MCF 10A (cell line): Measurements from ENCODE around the gene MYOZ1. TPM values are rescaled to one million over a fixed set of nuclear protein-coding genes. Genes with fewer than 3 reads are reported as not detected.

Source experiments
- BruUV-seq: library from RNA; stranded (reverse); fragments of 400-500 nt; replicated peaks from 2 replicates; lab custom pipeline; 2021; lab: Mats Ljungman, UMichigan
- CTCF ChIA-PET: fragments of 300-600 bp; sonication (Branson Sonifier 250); formaldehyde crosslinking; extraction: SDS; loops from one replicate; lab custom pipeline; 2021; ENCODE audit warnings: antibody characterized with exemption, inconsistent platforms; lab: Yijun Ruan, JAX
- POLR2A ChIA-PET: fragments of 300-600, 350-650 bp; sonication (Branson Sonifier 250); formaldehyde crosslinking; extraction: SDS; loops from one replicate; lab custom pipeline; 2020; ENCODE audit warnings: antibody characterized with exemption, inconsistent platforms; lab: Yijun Ruan, JAX
- DNase-seq: peaks from one replicate; pipeline ENCODE4 v3.0.0-alpha.2; 2018; ENCODE audit not compliant: unreplicated experiment
- H3K27ac Mint-ChIP-seq: one replicate; pipeline ENCODE4 v1.8.0; 2022; ENCODE audit warnings: mild to moderate bottlenecking, low read depth, mixed read lengths; ENCODE audit not compliant: unreplicated experiment
- H3K27me3 Mint-ChIP-seq: one replicate; pipeline ENCODE4 v1.8.0; 2022; ENCODE audit warnings: mixed read lengths; ENCODE audit not compliant: insufficient read depth, unreplicated experiment
- H3K36me3 Mint-ChIP-seq: one replicate; pipeline ENCODE4 v1.8.0; 2022; ENCODE audit warnings: mild to moderate bottlenecking, moderate library complexity, mixed read lengths; ENCODE audit not compliant: insufficient read depth, unreplicated experiment
- H3K4me1 Mint-ChIP-seq: one replicate; pipeline ENCODE4 v1.8.0; 2022; ENCODE audit warnings: mixed read lengths; ENCODE audit not compliant: insufficient read depth, unreplicated experiment
- H3K4me3 Mint-ChIP-seq: one replicate; pipeline ENCODE4 v1.8.0; 2022; ENCODE audit warnings: mild to moderate bottlenecking, moderate library complexity, mixed read lengths; ENCODE audit not compliant: unreplicated experiment
- H3K9me3 Mint-ChIP-seq: one replicate; pipeline ENCODE4 v1.8.0; 2022; ENCODE audit warnings: mixed read lengths; ENCODE audit not compliant: unreplicated experiment
- intact Hi-C: fragments of 100-400 bp; cut with micrococcal nuclease; formaldehyde crosslinking; loops from 2 replicates; pipeline ENCODE4 v1.14.1; 2022
- total RNA-seq: library from RNA; stranded (reverse); gene quantifications from 2 replicates; pipeline ENCODE4 v1.2.3, GENCODE V29; 2022
- TF ChIP-seq, protein P1 (sequence below): fragments of 200-600 bp; IDR thresholded peaks from one replicate; pipeline ENCODE4 v1.8.0; 2022; ENCODE audit warnings: antibody characterized with exemption, mild to moderate bottlenecking; ENCODE audit not compliant: unreplicated experiment

Gene MYOZ1
- total RNA-seq, 1 experiment from 2014 or later, result not detected

DNA sequence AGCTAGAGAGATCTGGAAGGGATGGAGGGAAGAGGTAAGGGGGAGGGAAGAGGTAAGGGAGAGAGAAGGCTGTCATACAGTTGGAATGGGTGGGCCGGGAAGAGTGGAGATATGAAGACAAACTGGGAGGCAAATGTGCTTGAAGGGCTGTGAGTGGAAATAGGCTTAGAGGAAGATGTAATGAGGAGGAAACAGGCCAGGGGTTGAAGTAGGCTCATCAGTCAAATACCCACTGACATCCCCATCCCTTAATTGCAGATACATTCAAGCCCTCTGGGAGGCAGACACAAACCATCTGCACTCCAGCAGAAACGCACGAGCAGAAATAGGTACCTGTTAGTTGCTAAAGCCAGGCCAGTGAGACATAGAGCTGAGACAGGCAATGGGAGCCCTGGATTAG lies 12.4 kb upstream of the MYOZ1 start:
- CTCF ChIA-PET, result no interaction called here
- POLR2A ChIA-PET, result no interaction called here
- Mint-ChIP-seq H3K4me1 (no peaks in the 10 kb centered on the region), H3K36me3 (no peaks in the 10 kb centered on the region), H3K27ac (no peak overlapping the region), H3K4me3 (no peak overlapping the region), H3K27me3 (no peaks in the 10 kb centered on the region), H3K9me3 (no peaks in the 10 kb centered on the region)
- TF ChIP-seq, protein P1, sequence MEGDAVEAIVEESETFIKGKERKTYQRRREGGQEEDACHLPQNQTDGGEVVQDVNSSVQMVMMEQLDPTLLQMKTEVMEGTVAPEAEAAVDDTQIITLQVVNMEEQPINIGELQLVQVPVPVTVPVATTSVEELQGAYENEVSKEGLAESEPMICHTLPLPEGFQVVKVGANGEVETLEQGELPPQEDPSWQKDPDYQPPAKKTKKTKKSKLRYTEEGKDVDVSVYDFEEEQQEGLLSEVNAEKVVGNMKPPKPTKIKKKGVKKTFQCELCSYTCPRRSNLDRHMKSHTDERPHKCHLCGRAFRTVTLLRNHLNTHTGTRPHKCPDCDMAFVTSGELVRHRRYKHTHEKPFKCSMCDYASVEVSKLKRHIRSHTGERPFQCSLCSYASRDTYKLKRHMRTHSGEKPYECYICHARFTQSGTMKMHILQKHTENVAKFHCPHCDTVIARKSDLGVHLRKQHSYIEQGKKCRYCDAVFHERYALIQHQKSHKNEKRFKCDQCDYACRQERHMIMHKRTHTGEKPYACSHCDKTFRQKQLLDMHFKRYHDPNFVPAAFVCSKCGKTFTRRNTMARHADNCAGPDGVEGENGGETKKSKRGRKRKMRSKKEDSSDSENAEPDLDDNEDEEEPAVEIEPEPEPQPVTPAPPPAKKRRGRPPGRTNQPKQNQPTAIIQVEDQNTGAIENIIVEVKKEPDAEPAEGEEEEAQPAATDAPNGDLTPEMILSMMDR, result no peak
- intact Hi-C loops, result no loop called here
- BruUV-seq, result no TSS peak
- peak; percentile 18 for DNase-seq

- POLR2A ChIA-PET, result no interaction called here
These were observed 11.9 kb upstream of the MYOZ1 start for GRCh38 chr10:73653195-73653594.

DNA sequence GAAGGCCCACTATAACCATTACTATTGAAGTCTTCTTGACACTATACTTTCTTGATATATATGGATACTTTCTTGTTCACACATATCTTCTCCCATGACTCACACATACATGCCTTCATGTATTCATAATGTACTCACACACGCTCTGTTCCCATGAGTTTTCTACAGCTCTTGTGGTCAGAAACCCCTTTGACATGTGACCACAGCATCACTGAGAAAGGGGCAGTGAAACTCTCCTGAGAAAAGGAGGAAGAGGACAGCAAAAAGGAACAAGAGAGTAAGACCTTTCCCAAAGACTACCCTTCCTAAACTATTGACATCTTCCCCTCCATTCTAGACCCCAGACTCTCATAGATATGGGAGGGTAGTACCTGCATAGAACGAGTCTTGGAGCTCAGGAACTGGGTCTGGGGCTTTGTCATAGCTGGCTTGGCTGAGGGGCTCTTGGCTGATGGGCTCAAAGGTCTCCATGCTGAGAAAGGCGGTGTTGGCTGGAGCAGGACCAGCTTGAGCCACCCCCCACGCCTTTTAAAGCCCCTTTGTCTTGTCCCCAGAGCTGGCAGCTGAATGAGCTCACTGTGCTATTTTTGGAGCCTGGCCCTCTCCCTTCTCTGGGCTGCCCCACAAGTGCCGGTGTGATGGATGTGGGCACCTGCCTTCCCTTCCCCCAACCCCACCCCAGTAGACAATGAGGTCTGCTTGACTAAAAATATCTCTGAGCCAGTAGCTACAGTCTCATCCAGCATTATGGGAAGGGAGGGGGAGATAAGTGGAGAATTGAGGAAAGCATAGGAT lies 9.5 kb upstream of the MYOZ1 start:
- TF ChIP-seq, protein P1, result no peak
- BruUV-seq, result no TSS peak
- Mint-ChIP-seq H3K9me3 (no peaks in the 10 kb centered on the region), H3K4me3 (no peak overlapping the region), H3K27me3 (no peaks in the 10 kb centered on the region), H3K4me1 (no peaks in the 10 kb centered on the region), H3K27ac (no peak overlapping the region), H3K36me3 (no peaks in the 10 kb centered on the region)
- ChIA-PET CTCF (interaction anchor here (0.5 to 2.6 kb wide), 4 partner anchors 120 to 485 kb away, joined by 3 to 12 read pairs (median 4); no protein-coding TSS in a partner anchor), POLR2A (no interaction called here)
- no peak for DNase-seq
- intact Hi-C loops, result no loop called here

More at GRCh38 chr10:73653195-73653594, 11.9 kb upstream of the MYOZ1 start:
- CTCF ChIA-PET, result no interaction called here
- Mint-ChIP-seq H3K9me3 (no peaks in the 10 kb centered on the region), H3K27me3 (no peaks in the 10 kb centered on the region), H3K4me3 (no peak overlapping the region), H3K36me3 (no peaks in the 10 kb centered on the region), H3K27ac (no peak overlapping the region), H3K4me1 (no peaks in the 10 kb centered on the region)
- BruUV-seq, result no TSS peak
- intact Hi-C loops, result no loop called here
- TF ChIP-seq, protein P1, result no peak
- no peak for DNase-seq

GRCh38 chr10:73649876-73650536 lies 8.7 kb upstream of the MYOZ1 start:
- TF ChIP-seq, protein P1, result no peak
- intact Hi-C loops, result no loop called here
- no peaks in the 10 kb centered on the region for H3K36me3 Mint-ChIP-seq
- H3K27ac Mint-ChIP-seq, result no peak overlapping the region
- H3K4me1 Mint-ChIP-seq, result no peaks in the 10 kb centered on the region
- H3K4me3 Mint-ChIP-seq, result no peak overlapping the region
- BruUV-seq, result no TSS peak
- no peak for DNase-seq
- H3K9me3 Mint-ChIP-seq, result no peaks in the 10 kb centered on the region
- ChIA-PET POLR2A (no interaction called here), CTCF (interaction anchor here (0.7 to 2.6 kb wide), 2 partner anchors 121 to 137 kb away, joined by 3 to 12 read pairs; no protein-coding TSS in a partner anchor)
- no peaks in the 10 kb centered on the region for H3K27me3 Mint-ChIP-seq
